CD4-positive, alpha-beta T cell treated with Interleukin-17A for 4 hours (primary cell): ENCODE results near the gene ITSN2.

Source experiments
- DNase-seq: peaks from one replicate; pipeline ENCODE4 v3.0.0-alpha.2; 2020; ENCODE audit warnings: mixed read lengths

Gene ITSN2

GRCh38 chr2:24262421-24262970 lies 97.8 kb downstream of the ITSN2 start:
- DNase-seq: no peak

- DNase-seq: no peak
Observed at GRCh38 chr2:24261441-24261840, 98.9 kb downstream of the ITSN2 start.

GRCh38 chr2:24259316-24259715 lies 101.0 kb downstream of the ITSN2 start:
- DNase-seq: no peak

- DNase-seq: no peak
Observed at GRCh38 chr2:24258718-24259117, 101.6 kb downstream of the ITSN2 start.

- no peak for DNase-seq
Observed at GRCh38 chr2:24253303-24253919, 106.9 kb downstream of the ITSN2 start.

GRCh38 chr2:24247592-24247991 lies 112.7 kb downstream of the ITSN2 start:
- DNase-seq: no peak

- DNase-seq: no peak
Observed at GRCh38 chr2:24247164-24247563, 113.2 kb downstream of the ITSN2 start.

GRCh38 chr2:24245986-24246776 lies 114.2 kb downstream of the ITSN2 start:
- no peak for DNase-seq

- DNase-seq: no peak
Observed at GRCh38 chr2:24241528-24241927, 118.8 kb downstream of the ITSN2 start.

- no peak for DNase-seq
Observed at GRCh38 chr2:24239553-24239952, 120.8 kb downstream of the ITSN2 start.

- no peak for DNase-seq
Observed at GRCh38 chr2:24238158-24238557, 122.2 kb downstream of the ITSN2 start.

- DNase-seq: no peak
Observed at GRCh38 chr2:24237313-24237712, 123.0 kb downstream of the ITSN2 start.

- DNase-seq: no peak
Observed at GRCh38 chr2:24233321-24233720, 127.0 kb downstream of the ITSN2 start.

GRCh38 chr2:24231461-24231881 lies 128.9 kb downstream of the ITSN2 start:
- no peak for DNase-seq

GRCh38 chr2:24228470-24228869 lies 131.9 kb downstream of the ITSN2 start:
- DNase-seq: no peak

GRCh38 chr2:24225499-24226242 lies 134.7 kb downstream of the ITSN2 start:
- DNase-seq: no peak

GRCh38 chr2:24222946-24223345 lies 137.4 kb downstream of the ITSN2 start:
- DNase-seq: no peak

GRCh38 chr2:24221343-24222050 lies 138.8 kb downstream of the ITSN2 start:
- DNase-seq: no peak

GRCh38 chr2:24220554-24221291 lies 139.6 kb downstream of the ITSN2 start:
- no peak for DNase-seq

GRCh38 chr2:24214880-24215279 lies 145.5 kb downstream of the ITSN2 start:
- DNase-seq: no peak

GRCh38 chr2:24211408-24211807 lies 148.9 kb downstream of the ITSN2 start:
- DNase-seq: no peak

- no peak for DNase-seq
Observed at GRCh38 chr2:24210723-24211122, 149.6 kb downstream of the ITSN2 start.
